ENCODE results near the gene MUSTN1. TPM values are rescaled to one million over a fixed set of nuclear protein-coding genes. Genes with fewer than 3 reads are reported as not detected.

MUSTN1 gene
- total and polyA plus RNA-seq, 2 of the 13 experiments (the other 11 are each of a cell fraction or from before 2014, with no cell fraction given) = 0.84 to 1.4 TPM

DNA sequence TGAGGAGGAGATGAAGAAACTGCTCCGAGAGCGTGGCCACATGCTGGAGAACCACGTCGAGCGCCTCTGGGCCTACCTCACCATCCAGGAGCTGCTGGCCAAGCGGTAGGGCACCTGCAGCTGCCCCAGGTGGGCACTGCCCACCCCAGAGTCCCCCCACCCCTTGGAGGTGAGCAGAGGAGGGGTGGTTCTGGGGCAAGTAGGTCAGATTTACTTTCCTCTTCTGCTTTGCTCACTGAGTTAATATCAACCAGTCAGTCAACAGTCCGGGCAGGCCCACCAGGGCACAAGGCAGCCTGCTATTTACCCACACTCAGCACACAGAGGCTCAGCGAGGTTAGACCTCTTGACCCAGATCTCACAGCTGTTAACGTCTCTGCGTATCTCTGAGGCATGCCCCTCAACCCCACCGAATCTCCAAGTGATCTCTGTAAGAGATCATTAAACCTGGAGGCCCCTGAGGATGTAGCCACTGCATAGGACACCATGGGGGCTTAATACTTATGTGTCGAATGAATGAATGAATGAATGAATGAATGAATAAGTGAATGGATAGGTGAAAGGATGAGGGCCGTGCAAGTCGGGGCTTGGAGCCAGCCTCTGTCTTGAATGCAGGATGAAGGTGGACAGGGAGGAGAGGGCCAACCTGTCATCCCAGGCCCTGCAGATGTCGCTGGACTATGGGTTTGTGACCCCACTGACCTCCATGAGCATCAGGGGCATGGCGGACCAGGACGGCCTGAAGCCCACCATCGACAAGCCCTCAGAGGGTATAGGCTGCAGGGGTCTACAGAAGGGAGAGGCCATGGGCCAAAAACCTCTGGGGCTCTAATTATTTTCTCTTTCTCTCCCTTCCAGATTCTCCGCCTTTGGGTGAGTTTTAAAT is 48.2 kb downstream of the MUSTN1 start (continued):
- TF ChIP-seq, protein P1, sequence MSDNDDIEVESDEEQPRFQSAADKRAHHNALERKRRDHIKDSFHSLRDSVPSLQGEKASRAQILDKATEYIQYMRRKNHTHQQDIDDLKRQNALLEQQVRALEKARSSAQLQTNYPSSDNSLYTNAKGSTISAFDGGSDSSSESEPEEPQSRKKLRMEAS (IDR thresholded peaks at IDR 0.05) = peak; percentile 58; the same call in 1 of the 2 replicates
- TF ChIP-seq ZNF556 (CRISPR knock-in tag; IDR thresholded peaks at IDR 0.05; ENCODE audit: borderline replicate concordance) = 0 out of 2 replicates have a peak, but pooled peaks have one; percentile 36
- TF ChIP-seq ZNF605 (CRISPR knock-in tag; IDR thresholded peaks at IDR 0.05) = no peak
- no peak for TF ChIP-seq ZNF780A (CRISPR knock-in tag; IDR thresholded peaks at IDR 0.05)
- TF ChIP-seq TRIM24 (CRISPR knock-in tag; IDR thresholded peaks at IDR 0.05) = no peak
- no peak for TF ChIP-seq CREM (IDR thresholded peaks at IDR 0.05)
- TF ChIP-seq CREM (CRISPR knock-in tag; IDR thresholded peaks at IDR 0.05) = no peak
- no peak for TF ChIP-seq ZSCAN20 (CRISPR knock-in tag; IDR thresholded peaks at IDR 0.05; ENCODE audit: borderline replicate concordance)
- TF ChIP-seq SRSF1 (optimal IDR thresholded peaks at IDR 0.05; ENCODE audit: low read depth, low read length) = no peak
- TF ChIP-seq RFXANK (CRISPR knock-in tag; IDR thresholded peaks at IDR 0.05) = no peak
- no peak for TF ChIP-seq ZNF234 (CRISPR knock-in tag; conservative IDR thresholded peaks at IDR 0.05)
- TF ChIP-seq ZNF160 (CRISPR knock-in tag; IDR thresholded peaks at IDR 0.05) = no peak
- TF ChIP-seq, protein P2, sequence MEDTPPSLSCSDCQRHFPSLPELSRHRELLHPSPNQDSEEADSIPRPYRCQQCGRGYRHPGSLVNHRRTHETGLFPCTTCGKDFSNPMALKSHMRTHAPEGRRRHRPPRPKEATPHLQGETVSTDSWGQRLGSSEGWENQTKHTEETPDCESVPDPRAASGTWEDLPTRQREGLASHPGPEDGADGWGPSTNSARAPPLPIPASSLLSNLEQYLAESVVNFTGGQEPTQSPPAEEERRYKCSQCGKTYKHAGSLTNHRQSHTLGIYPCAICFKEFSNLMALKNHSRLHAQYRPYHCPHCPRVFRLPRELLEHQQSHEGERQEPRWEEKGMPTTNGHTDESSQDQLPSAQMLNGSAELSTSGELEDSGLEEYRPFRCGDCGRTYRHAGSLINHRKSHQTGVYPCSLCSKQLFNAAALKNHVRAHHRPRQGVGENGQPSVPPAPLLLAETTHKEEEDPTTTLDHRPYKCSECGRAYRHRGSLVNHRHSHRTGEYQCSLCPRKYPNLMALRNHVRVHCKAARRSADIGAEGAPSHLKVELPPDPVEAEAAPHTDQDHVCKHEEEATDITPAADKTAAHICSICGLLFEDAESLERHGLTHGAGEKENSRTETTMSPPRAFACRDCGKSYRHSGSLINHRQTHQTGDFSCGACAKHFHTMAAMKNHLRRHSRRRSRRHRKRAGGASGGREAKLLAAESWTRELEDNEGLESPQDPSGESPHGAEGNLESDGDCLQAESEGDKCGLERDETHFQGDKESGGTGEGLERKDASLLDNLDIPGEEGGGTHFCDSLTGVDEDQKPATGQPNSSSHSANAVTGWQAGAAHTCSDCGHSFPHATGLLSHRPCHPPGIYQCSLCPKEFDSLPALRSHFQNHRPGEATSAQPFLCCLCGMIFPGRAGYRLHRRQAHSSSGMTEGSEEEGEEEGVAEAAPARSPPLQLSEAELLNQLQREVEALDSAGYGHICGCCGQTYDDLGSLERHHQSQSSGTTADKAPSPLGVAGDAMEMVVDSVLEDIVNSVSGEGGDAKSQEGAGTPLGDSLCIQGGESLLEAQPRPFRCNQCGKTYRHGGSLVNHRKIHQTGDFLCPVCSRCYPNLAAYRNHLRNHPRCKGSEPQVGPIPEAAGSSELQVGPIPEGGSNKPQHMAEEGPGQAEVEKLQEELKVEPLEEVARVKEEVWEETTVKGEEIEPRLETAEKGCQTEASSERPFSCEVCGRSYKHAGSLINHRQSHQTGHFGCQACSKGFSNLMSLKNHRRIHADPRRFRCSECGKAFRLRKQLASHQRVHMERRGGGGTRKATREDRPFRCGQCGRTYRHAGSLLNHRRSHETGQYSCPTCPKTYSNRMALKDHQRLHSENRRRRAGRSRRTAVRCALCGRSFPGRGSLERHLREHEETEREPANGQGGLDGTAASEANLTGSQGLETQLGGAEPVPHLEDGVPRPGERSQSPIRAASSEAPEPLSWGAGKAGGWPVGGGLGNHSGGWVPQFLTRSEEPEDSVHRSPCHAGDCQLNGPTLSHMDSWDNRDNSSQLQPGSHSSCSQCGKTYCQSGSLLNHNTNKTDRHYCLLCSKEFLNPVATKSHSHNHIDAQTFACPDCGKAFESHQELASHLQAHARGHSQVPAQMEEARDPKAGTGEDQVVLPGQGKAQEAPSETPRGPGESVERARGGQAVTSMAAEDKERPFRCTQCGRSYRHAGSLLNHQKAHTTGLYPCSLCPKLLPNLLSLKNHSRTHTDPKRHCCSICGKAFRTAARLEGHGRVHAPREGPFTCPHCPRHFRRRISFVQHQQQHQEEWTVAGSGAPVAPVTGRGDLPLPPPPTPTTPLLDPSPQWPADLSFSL (CRISPR knock-in tag; IDR thresholded peaks at IDR 0.05) = no peak
- TF ChIP-seq RBFOX2 (IDR thresholded peaks at IDR 0.05; ENCODE audit: low read depth, low read length) = no peak
- TF ChIP-seq SALL1 (CRISPR knock-in tag; IDR thresholded peaks at IDR 0.05) = peak; percentile 63
- TF ChIP-seq ZNF772 (CRISPR knock-in tag; IDR thresholded peaks at IDR 0.05) = no peak
- no peak for TF ChIP-seq ZSCAN29 (CRISPR knock-in tag; conservative IDR thresholded peaks at IDR 0.05)
- TF ChIP-seq SYNCRIP (IDR thresholded peaks at IDR 0.05; ENCODE audit: insufficient read depth, low read depth, low read length) = no peak
- TF ChIP-seq ZNF331 (CRISPR knock-in tag; IDR thresholded peaks at IDR 0.05) = peak; percentile 51; the same call in 1 of the 2 replicates
- TF ChIP-seq, protein P3, sequence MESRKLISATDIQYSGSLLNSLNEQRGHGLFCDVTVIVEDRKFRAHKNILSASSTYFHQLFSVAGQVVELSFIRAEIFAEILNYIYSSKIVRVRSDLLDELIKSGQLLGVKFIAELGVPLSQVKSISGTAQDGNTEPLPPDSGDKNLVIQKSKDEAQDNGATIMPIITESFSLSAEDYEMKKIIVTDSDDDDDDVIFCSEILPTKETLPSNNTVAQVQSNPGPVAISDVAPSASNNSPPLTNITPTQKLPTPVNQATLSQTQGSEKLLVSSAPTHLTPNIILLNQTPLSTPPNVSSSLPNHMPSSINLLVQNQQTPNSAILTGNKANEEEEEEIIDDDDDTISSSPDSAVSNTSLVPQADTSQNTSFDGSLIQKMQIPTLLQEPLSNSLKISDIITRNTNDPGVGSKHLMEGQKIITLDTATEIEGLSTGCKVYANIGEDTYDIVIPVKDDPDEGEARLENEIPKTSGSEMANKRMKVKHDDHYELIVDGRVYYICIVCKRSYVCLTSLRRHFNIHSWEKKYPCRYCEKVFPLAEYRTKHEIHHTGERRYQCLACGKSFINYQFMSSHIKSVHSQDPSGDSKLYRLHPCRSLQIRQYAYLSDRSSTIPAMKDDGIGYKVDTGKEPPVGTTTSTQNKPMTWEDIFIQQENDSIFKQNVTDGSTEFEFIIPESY (CRISPR knock-in tag; IDR thresholded peaks at IDR 0.05) = no peak
- TF ChIP-seq, protein P4, sequence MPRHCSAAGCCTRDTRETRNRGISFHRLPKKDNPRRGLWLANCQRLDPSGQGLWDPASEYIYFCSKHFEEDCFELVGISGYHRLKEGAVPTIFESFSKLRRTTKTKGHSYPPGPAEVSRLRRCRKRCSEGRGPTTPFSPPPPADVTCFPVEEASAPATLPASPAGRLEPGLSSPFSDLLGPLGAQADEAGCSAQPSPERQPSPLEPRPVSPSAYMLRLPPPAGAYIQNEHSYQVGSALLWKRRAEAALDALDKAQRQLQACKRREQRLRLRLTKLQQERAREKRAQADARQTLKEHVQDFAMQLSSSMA (CRISPR knock-in tag; IDR thresholded peaks at IDR 0.05) = no peak
- TF ChIP-seq SRY (CRISPR knock-in tag; IDR thresholded peaks at IDR 0.05) = 0 out of 2 replicates have a peak, but pooled peaks have one; percentile 42
